KMS-11 (cell line): ENCODE results near the gene FMNL2.

Source experiments
- H2AFZ ChIP-seq: fragments of 200-600 bp; sonication (generic); 2 replicates; pipeline ENCODE4 v1.6.1; 2016; ENCODE audit warnings: antibody characterized with exemption, mixed run types, low read depth
- H3K27ac ChIP-seq: fragments of 200-600 bp; sonication (generic); 2 replicates; pipeline ENCODE4 v1.6.1; 2016; ENCODE audit warnings: mild to moderate bottlenecking, mixed run types
- H3K27me3 ChIP-seq: fragments of 200-600 bp; sonication (generic); 2 replicates; pipeline ENCODE4 v1.6.1; 2017; ENCODE audit warnings: mild to moderate bottlenecking, low read depth, mixed run types, moderate library complexity; ENCODE audit not compliant: insufficient read depth
- H3K36me3 ChIP-seq: fragments of 200-600 bp; sonication (generic); 2 replicates; pipeline ENCODE4 v1.6.1; 2017; ENCODE audit warnings: mild to moderate bottlenecking, mixed run types; ENCODE audit not compliant: insufficient read depth
- H3K4me1 ChIP-seq: fragments of 200-600 bp; sonication (generic); 2 replicates; pipeline ENCODE4 v1.6.1; 2016; ENCODE audit warnings: mild to moderate bottlenecking, low read depth, mixed run types; ENCODE audit not compliant: poor library complexity, severe bottlenecking
- H3K4me2 ChIP-seq: fragments of 200-600 bp; sonication (generic); 2 replicates; pipeline ENCODE4 v1.7.0; 2016; ENCODE audit warnings: mild to moderate bottlenecking, mixed run types
- H3K4me3 ChIP-seq: fragments of 200-600 bp; sonication (generic); IDR thresholded peaks from 2 replicates; pipeline ENCODE4 v1.6.1; 2017; ENCODE audit warnings: low read depth, low read length, mixed read lengths; ENCODE audit not compliant: insufficient read depth
- H3K79me2 ChIP-seq: fragments of 200-600 bp; sonication (generic); 2 replicates; pipeline ENCODE4 v1.6.1; 2016; ENCODE audit warnings: low read depth, mixed run types; ENCODE audit not compliant: insufficient read depth
- H3K9ac ChIP-seq: fragments of 200-600 bp; sonication (generic); 2 replicates; pipeline ENCODE4 v1.6.1; 2016; ENCODE audit warnings: mild to moderate bottlenecking, mixed run types
- H4K20me1 ChIP-seq: fragments of 200-600 bp; sonication (generic); 2 replicates; pipeline ENCODE4 v1.6.1; 2016; ENCODE audit warnings: mild to moderate bottlenecking, mixed run types; ENCODE audit not compliant: insufficient read depth
- TF ChIP-seq, protein P1 (sequence below): fragments of 200-600 bp; sonication (generic); conservative IDR thresholded peaks from 2 replicates; pipeline ENCODE4 v1.6.1; 2017; ENCODE audit warnings: low read depth, mild to moderate bottlenecking, antibody characterized with exemption, low read length, moderate library complexity, mixed read lengths

Gene FMNL2

GRCh38 chr2:152445791-152446201, 110.8 kb downstream of the FMNL2 start:
- Histone ChIP-seq H3K79me2 (no peaks in the 10 kb centered on the region), H2AFZ (no peak overlapping the region), H3K4me1 (peaks cover 18% of the 10 kb centered on the region), H3K27me3 (no peaks in the 10 kb centered on the region), H3K4me2 (peak overlapping the region; percentile 14; the same call in 1 of the 2 replicates), H4K20me1 (no peaks in the 10 kb centered on the region), H3K27ac (no peak overlapping the region), H3K36me3 (no peaks in the 10 kb centered on the region), H3K9ac (no peak overlapping the region), H3K4me3 (no peak overlapping the region)
- TF ChIP-seq, protein P1, sequence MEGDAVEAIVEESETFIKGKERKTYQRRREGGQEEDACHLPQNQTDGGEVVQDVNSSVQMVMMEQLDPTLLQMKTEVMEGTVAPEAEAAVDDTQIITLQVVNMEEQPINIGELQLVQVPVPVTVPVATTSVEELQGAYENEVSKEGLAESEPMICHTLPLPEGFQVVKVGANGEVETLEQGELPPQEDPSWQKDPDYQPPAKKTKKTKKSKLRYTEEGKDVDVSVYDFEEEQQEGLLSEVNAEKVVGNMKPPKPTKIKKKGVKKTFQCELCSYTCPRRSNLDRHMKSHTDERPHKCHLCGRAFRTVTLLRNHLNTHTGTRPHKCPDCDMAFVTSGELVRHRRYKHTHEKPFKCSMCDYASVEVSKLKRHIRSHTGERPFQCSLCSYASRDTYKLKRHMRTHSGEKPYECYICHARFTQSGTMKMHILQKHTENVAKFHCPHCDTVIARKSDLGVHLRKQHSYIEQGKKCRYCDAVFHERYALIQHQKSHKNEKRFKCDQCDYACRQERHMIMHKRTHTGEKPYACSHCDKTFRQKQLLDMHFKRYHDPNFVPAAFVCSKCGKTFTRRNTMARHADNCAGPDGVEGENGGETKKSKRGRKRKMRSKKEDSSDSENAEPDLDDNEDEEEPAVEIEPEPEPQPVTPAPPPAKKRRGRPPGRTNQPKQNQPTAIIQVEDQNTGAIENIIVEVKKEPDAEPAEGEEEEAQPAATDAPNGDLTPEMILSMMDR: no peak

DNA sequence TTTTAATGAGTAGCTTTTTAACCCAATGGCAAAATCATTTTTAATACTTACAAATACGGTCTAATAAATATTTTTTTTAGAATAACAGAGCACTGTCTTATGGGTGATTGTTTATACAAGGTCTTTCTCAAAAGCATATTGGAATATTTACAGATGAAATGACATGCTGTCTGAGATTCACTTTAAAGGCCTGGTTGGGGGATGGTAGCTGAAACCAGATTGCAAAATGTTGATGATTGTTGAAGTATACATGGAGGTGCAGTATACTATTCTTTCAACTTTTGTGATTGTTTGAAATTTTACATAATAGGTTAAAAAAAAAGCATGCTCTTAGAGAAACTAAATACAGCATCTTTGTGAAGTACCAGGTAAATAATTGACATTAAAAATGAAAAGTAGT, 111.2 kb downstream of the FMNL2 start:
- H3K4me2 ChIP-seq: 0 out of 2 replicates have a peak overlapping the region, but pooled peaks have one; percentile 14
- no peak overlapping the region for H3K9ac ChIP-seq
- H4K20me1 ChIP-seq: no peaks in the 10 kb centered on the region

DNA sequence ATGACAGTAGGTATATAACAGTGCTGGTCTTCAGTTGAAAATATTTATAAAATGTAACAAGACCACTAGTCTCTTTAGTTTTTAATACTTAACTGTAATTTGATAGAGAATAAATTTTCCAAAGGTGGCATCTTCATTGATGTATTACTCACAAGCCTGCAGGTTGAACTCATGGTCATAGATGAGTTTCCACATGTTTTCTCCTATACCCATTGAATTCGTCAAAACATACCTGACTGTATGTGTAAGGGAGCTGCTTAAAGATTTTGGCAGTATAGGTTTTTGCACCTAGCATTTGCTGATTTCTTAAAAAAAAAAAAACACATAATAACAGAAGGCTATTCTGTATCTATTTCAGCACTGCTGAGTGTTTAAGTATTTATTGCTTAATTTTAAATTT, 112.9 kb downstream of the FMNL2 start:
- peaks cover 18% of the 10 kb centered on the region for H3K4me1 ChIP-seq
- H3K9ac ChIP-seq: no peak overlapping the region
- no peaks in the 10 kb centered on the region for H3K79me2 ChIP-seq
- TF ChIP-seq, protein P1: no peak
- H4K20me1 ChIP-seq: no peaks in the 10 kb centered on the region
- no peak overlapping the region for H2AFZ ChIP-seq
- H3K4me3 ChIP-seq: no peak overlapping the region
- H3K36me3 ChIP-seq: no peaks in the 10 kb centered on the region
- no peak overlapping the region for H3K27ac ChIP-seq
- H3K27me3 ChIP-seq: no peaks in the 10 kb centered on the region
- no peak overlapping the region for H3K4me2 ChIP-seq

More for the DNA sequence above, 111.2 kb downstream of the FMNL2 start:
- H3K79me2 ChIP-seq: no peaks in the 10 kb centered on the region
- H3K27ac ChIP-seq: no peak overlapping the region
- no peaks in the 10 kb centered on the region for H3K36me3 ChIP-seq
- H3K4me1 ChIP-seq: peaks cover 18% of the 10 kb centered on the region
- no peak overlapping the region for H2AFZ ChIP-seq
- H3K27me3 ChIP-seq: no peaks in the 10 kb centered on the region
- H3K4me3 ChIP-seq: no peak overlapping the region
- TF ChIP-seq, protein P1: no peak

DNA sequence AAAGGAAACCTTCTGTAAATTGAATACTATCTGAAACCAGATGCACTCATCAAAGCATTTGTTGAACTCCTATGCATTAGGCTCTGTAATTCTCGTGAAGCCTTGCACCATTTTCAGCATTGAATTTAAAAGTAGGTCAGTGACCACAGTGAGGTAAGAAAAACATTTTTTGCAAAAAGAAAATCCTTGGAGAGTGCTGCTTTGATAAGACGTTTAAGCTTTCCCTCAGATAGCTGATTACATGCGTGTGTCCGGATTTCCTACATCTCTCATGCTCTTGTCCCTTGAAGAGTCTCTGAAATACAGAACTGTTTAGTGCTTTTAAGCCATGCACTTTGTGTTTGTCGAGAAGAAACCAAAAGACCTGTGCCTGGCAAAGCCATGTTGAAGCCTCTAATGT, 113.6 kb downstream of the FMNL2 start:
- H3K27ac ChIP-seq: no peak overlapping the region
- peaks cover 18% of the 10 kb centered on the region for H3K4me1 ChIP-seq
- no peaks in the 10 kb centered on the region for H4K20me1 ChIP-seq
- no peaks in the 10 kb centered on the region for H3K36me3 ChIP-seq
- TF ChIP-seq, protein P1: no peak
- no peaks in the 10 kb centered on the region for H3K27me3 ChIP-seq
- no peak overlapping the region for H3K4me3 ChIP-seq
- H2AFZ ChIP-seq: no peak overlapping the region
- no peak overlapping the region for H3K4me2 ChIP-seq
- no peak overlapping the region for H3K9ac ChIP-seq
- H3K79me2 ChIP-seq: no peaks in the 10 kb centered on the region
